Activated effector memory CD4-positive, alpha-beta T cell treated with anti-CD3 and anti-CD28 coated beads, Interleukin-2, amount 50 U/mL, for 16 hours (primary cell): ENCODE data around the gene VPS13A.
"Not testable (repeated sequence)": the region's sequence is repeated elsewhere in the genome, so short reads cannot be mapped to it uniquely, and the experiment has no call there.

Source experiments
- DNase-seq: peaks from one replicate; pipeline ENCODE4 v3.0.0-alpha.2; 2020

The VPS13A gene

GRCh38 chr9:77188242-77188641 is 10.9 kb downstream of the VPS13A start:
- DNase-seq, result no peak

DNA sequence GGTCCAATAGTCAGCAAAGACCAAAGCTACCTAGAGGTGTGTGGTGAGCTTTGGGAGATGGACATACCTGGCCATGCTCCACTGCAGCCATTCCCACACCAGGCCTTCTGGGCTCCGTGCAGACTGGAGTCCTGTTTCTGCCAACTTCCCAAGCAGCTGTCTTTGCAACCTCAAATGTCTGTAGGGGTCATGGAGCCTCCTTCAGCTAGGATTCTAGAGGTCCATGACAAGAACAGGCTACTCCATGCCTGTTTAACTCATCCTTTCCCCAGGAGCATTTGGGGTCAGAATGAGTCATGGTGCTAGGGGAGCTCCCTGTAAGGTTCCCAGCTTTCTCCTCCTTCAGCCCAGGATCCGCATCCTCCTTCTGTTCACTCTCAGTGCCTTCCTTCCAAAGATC is 17.1 kb downstream of the VPS13A start:
- DNase-seq, result no peak

DNA sequence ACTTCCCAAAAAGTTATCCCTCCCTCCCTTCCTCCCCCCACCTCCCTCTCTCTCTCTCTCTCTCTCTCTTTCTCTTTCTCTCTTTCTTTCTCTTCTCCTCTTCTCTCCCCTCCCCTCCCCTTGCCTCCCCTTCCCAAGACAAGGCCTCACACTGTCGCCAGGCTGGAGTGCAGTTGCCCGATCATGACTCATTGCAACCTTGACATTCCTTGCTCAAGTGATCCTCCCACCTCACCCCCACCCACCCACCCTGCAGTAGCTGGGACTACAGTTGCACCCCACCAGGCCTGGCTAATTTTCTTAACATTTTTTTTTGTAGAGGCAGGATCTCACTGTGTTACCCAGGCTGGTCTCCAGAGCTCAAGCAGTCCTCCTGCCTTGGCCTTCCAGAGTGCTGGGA is 32.8 kb downstream of the VPS13A start:
- no peak for DNase-seq

GRCh38 chr9:77211561-77211960 is 34.2 kb downstream of the VPS13A start:
- no peak for DNase-seq

DNA sequence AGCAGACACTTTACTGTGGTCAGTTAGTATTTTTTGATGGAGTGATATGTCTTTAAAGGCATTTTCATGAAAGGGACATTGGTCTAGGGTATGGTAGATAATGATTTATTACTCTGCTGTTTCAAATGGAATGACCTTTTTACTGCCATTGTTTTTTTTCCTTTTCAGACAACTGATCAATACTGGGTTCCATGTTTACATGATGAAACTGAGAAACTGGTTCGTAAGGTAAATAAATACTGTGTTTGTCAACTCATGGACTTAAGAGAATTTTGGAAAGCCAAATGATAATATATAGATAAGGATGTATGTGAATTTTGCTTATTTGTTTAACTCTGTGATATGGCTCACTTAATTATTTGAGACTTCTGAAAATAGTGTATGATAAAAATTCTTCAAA is 35.5 kb downstream of the VPS13A start:
- DNase-seq, result no peak

DNA sequence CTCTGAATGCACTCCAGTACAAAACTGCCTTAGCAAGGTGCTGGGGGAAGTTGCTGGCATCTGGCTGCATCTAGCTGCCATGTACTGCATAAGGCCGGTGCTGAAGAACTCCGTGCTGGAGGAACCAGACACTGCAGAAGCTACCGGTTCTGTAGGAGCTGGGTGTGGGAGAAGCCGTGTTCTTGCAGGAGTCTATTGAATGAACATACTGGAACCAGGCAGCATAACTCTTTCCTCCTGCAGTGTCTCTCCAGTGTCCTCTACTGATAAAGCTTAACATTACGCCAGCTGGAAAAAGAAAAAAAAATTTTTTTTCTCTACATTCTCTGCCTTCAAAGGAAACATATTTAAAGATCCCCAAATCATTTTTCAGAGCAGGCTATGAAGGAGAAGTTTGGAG is 38.5 kb downstream of the VPS13A start:
- no peak for DNase-seq

DNA sequence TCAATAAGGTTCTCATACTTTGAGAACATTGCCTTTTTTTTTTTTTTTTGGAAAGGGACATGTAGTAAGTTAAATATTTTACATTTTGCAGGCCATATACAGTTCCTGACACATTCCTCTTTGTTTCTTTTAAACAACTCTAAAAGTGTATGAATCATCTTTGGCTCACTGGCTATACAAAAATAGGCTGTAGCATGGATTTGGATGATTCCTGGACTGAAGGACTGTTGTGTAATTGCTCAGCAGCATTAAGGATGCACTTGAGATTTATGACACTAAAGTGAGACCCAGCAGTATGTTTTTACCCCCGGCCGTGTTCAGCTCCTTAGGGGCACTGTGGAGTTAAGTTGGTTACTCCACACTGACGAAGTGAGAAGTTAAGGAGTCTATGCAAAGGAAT is 41.3 kb downstream of the VPS13A start:
- DNase-seq, result no peak

GRCh38 chr9:77221431-77221830 is 44.1 kb downstream of the VPS13A start:
- no peak for DNase-seq

DNA sequence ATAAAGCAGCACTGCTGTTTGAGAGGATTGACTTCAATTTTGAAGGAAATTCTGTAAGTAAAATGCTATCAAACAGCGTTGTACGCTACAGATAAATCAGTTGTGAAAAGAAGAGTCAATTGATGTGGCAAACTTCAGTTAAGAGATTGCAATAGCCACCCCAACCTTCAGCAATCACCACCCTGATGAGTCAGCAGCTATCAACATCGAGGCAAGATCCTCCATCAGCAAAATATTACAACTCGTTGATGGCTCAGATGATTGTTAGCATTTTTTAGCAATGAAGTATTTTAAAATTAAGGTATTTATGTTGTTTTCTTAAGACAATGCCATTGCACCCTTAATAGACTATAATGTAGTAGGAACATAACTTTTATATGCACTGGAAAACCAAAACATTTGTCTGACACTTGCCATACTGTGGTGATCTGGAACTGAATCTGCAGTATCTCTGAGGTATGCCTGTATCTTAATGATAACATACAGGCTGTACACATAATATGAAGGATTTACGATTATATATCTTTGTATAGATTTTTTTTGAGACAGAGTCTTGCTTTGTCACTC is 47.5 kb downstream of the VPS13A start:
- no peak for DNase-seq

DNA sequence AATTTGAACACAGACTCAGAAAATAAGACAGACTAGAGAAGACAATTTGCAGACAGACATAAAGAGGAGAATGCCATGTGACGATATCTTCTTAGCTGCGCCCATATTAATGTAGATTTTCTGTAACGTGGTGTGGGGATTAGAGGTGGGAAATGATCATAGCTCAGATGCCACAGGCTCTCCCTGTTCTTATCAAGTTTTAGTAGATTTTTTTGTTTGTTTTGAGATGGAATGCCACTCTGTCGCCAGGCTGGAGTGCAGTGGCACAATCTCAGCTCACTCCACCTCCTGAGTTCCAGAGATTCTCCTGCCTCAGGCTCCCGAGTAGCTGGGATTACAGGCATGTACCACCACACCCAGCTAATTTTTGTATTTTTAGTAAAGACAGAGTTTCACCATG is 59.4 kb downstream of the VPS13A start:
- no peak for DNase-seq

GRCh38 chr9:77237896-77238295 is 60.6 kb downstream of the VPS13A start:
- DNase-seq, result no peak

DNA sequence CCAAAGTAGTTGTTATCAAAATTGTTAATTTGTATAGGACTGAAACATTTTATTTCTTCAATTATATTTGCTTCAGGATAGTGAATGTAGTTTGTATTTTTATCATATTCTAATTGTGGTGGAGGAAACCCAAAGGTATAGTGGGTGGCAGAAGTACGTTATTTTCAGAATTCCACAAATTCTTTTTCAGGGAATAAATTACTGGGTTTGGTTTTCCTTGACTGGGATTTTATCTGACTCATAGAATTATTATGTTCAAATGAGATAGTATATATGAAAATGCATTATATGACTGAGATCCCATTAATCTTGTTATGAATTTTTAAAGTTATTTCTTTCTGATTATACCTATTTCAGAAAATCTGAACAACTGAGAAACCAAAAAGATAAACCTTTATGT is 73.7 kb downstream of the VPS13A start:
- DNase-seq, result no peak

GRCh38 chr9:77257275-77257674 is 79.9 kb downstream of the VPS13A start:
- no peak for DNase-seq

DNA sequence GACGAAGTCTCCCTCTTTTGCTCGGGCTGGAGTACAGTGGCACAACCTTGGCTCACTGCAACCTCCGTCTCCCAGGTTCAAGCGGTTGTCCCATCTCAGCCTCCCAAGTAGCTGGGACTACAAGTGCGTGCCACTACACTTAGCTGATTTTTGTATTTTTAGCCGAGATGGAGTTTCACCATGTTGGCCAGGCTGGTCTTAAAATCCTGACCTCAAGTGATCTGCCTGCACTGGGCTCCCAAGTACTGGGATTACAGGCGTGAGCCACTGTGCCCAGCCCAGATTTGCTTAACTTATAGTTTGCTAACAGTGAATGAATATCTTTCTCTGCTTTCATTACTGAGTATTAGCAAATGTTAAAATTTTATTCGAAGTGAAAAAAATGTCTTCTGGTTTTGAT is 84.3 kb downstream of the VPS13A start:
- no peak for DNase-seq

GRCh38 chr9:77267762-77268161 is 90.4 kb downstream of the VPS13A start:
- not testable (repeated sequence) for DNase-seq

GRCh38 chr9:77271023-77271690 is 93.8 kb downstream of the VPS13A start:
- no peak for DNase-seq

GRCh38 chr9:77276799-77277198 is 99.5 kb downstream of the VPS13A start:
- no peak for DNase-seq

DNA sequence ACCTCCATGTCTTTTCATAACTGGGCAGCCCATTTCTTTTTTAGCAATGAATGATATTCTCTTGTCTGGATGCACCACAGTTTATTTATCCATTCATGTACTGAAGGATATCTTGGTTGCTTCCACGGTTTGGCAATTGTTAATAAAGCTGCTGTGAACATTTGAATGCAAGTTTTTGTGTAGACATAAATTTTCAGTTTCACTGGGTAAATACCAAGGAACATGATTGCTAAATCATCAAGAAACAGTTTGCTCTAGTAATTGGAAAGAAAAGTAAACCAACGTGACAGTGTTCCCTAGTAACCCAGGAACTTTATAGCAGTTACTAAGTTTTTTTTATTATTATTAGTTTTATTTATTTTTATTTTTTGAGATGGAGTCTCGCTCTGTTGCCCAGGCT is 100.4 kb downstream of the VPS13A start:
- DNase-seq, result no peak

DNA sequence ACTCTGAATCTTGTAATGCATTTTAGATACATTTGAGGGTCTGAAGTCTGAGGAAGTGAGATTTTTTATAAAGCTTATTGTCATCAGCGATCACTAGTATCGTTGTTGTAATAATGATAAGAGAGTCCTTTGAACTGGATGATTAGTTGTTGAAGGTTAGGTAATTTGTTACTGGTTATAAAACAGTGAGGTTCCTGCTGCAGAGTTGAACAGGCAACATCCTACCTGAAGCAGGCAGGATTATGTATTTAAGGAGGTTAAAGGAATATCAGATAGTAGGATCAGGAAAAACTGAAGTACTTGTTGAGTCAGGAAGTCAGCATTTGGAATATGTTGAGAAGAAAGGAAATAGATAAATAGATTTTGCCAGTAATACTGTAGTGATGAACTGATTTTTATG is 106.7 kb downstream of the VPS13A start:
- DNase-seq, result no peak

- DNase-seq, result no peak
Measured at GRCh38 chr9:77284616-77285015, 107.3 kb downstream of the VPS13A start.

DNA sequence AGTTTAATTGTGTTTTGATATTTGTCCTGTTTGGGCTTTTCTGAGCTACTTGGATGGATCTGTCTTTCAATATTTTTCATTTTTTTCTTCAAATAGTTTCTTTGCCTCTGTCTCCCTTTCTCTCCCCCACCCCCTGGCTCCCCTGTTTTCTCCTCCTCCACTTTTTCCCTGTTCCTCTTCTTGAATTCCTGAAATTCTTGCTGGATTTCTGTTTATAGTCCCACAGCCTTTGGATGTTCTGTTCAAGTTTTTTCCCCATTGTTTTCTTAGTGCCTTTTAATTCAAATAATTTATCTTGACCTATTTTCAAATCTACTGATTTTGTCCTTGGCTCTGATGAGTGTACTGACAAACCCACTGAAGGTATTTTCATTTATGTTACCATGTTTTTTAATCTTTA is 113.0 kb downstream of the VPS13A start:
- no peak for DNase-seq

DNA sequence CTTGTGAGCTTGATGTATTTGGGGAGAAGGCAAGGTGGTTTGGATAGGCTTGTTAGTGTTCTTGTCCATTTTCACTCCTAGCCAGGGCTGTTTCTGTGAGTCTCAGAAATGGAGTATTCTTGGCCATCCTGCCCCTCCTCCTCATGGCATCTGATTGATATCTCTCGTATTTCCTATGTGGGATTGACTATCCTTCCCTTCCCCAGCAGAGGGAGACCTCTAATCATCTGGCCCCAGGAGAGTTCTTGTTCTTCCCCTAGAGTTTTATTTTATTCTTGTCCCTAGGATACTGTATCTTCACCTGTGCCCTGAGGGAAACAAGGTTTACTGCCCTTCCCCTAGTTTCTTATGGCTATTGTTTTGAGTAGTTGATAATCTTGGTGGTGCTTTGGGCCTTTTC is 114.4 kb downstream of the VPS13A start:
- DNase-seq, result no peak

- no peak for DNase-seq
Measured at GRCh38 chr9:77293949-77294348, 116.6 kb downstream of the VPS13A start.

GRCh38 chr9:77304543-77304942 is 127.2 kb downstream of the VPS13A start:
- no peak for DNase-seq
